Measurements from ENCODE around the gene SEL1L2.

- TF ChIP-seq CTCF (IDR thresholded peaks at IDR 0.05; ENCODE audit: low read length) (no peak), EZH2 (optimal IDR thresholded peaks at IDR 0.05; ENCODE audit: low read depth, low read length) (no peak)
Observed at GRCh38 chr20:13851279-13851678, 139.1 kb downstream of the SEL1L2 start.
